Measurements from ENCODE around the gene DIAPH3.

DNA sequence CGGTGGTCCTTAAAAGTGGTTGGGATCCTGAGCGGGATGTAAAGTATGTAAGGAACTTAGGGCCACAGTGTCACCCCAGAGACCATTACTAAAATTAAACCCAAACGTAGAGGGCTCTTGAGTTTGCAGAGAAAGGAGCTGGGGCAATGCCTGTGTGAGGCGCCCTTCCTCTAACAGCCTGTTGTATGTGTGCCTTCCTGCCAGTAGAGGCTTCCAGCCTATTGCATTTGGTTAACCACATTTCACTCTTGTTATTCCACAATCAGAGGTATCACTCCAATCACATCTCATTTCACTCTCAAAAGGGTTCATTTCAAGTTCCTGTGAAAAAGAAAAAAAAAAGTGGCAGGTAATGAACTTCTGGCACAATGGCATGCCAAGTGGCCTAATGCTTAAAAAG, 29.4 kb downstream of the DIAPH3 start:
- TF ChIP-seq, protein P1, sequence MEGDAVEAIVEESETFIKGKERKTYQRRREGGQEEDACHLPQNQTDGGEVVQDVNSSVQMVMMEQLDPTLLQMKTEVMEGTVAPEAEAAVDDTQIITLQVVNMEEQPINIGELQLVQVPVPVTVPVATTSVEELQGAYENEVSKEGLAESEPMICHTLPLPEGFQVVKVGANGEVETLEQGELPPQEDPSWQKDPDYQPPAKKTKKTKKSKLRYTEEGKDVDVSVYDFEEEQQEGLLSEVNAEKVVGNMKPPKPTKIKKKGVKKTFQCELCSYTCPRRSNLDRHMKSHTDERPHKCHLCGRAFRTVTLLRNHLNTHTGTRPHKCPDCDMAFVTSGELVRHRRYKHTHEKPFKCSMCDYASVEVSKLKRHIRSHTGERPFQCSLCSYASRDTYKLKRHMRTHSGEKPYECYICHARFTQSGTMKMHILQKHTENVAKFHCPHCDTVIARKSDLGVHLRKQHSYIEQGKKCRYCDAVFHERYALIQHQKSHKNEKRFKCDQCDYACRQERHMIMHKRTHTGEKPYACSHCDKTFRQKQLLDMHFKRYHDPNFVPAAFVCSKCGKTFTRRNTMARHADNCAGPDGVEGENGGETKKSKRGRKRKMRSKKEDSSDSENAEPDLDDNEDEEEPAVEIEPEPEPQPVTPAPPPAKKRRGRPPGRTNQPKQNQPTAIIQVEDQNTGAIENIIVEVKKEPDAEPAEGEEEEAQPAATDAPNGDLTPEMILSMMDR (IDR thresholded peaks at IDR 0.05) = no peak
- no peak for TF ChIP-seq POLR2A (IDR thresholded peaks at IDR 0.05)

Data from lower leg skin (tissue), 3 donors.